GM12892 (cell line): ENCODE results near the gene POU2F1.

Source experiments
- POLR2A ChIP-seq: IDR thresholded peaks from 2 replicates; pipeline ENCODE4 v1.6.1; 2011; ENCODE audit warnings: low read depth, low read length, control low read depth
- TAF1 ChIP-seq: IDR thresholded peaks from 2 replicates; pipeline ENCODE4 v1.6.1; 2011; ENCODE audit warnings: low read depth, mild to moderate bottlenecking, control low read depth, low read length, borderline replicate concordance

DNA sequence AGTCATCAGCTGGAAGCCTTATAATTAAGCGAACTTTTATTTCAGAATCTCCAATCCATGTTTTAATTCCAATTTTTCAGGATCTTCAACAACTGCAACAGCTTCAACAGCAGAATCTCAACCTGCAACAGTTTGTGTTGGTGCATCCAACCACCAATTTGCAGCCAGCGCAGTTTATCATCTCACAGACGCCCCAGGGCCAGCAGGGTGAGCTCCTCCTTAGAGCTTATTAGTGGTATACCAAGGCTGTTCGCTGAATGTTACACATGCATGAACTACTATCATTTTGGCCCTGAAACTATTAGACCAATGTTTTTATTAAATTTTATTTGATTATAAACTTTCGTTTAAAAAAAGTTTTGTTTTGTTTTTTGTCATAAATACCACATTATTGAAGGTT lies 155.3 kb downstream of the POU2F1 start:
- TF ChIP-seq POLR2A (no peak), TAF1 (no peak)
